Cortex of kidney (tissue), 1 donor: Measurements from ENCODE around the gene MOBP.
"Not testable (repeated sequence)": the region's sequence is repeated elsewhere in the genome, so short reads cannot be mapped to it uniquely, and the experiment has no call there.

Source experiments
- DNase-seq: peaks from one replicate; lab custom pipeline; 2025; lab: John Stamatoyannopoulos, UW

MOBP gene

GRCh38 chr3:39453134-39453533 is 14.3 kb upstream of the MOBP start:
- no peak for DNase-seq

- not testable (repeated sequence) for DNase-seq
Measured at GRCh38 chr3:39453872-39454271, 13.6 kb upstream of the MOBP start.

- DNase-seq, result no peak
Measured at GRCh38 chr3:39454591-39455217, 12.8 kb upstream of the MOBP start.

- DNase-seq, result no peak
Measured at GRCh38 chr3:39456159-39456558, 11.3 kb upstream of the MOBP start.

- DNase-seq, result no peak
Measured at GRCh38 chr3:39457361-39457760, 10.1 kb upstream of the MOBP start.

GRCh38 chr3:39458579-39458978 is 8.9 kb upstream of the MOBP start:
- not testable (repeated sequence) for DNase-seq

- DNase-seq, result no peak
Measured at GRCh38 chr3:39460677-39461076, 6.8 kb upstream of the MOBP start.

GRCh38 chr3:39463269-39463668 is 4.2 kb upstream of the MOBP start:
- no peak for DNase-seq

- no peak for DNase-seq
Measured at GRCh38 chr3:39466988-39467387, 492 bp upstream of the MOBP start.

GRCh38 chr3:39468108-39468436 is 592 bp downstream of the MOBP start:
- DNase-seq, result no peak

GRCh38 chr3:39469258-39469657 is 1.8 kb downstream of the MOBP start:
- no peak for DNase-seq

- no peak for DNase-seq
Measured at GRCh38 chr3:39469945-39470344, 2.5 kb downstream of the MOBP start.

- no peak for DNase-seq
Measured at GRCh38 chr3:39471652-39472051, 4.2 kb downstream of the MOBP start.

- DNase-seq, result no peak
Measured at GRCh38 chr3:39473452-39474125, 6.1 kb downstream of the MOBP start.

- no peak for DNase-seq
Measured at GRCh38 chr3:39474126-39474515, 6.6 kb downstream of the MOBP start.

- DNase-seq, result no peak
Measured at GRCh38 chr3:39476783-39477182, 9.3 kb downstream of the MOBP start.

- DNase-seq, result no peak
Measured at GRCh38 chr3:39478226-39478625, 10.7 kb downstream of the MOBP start.

- no peak for DNase-seq
Measured at GRCh38 chr3:39479701-39480414, 12.4 kb downstream of the MOBP start.

GRCh38 chr3:39485547-39485946 is 18.1 kb downstream of the MOBP start:
- DNase-seq, result no peak

GRCh38 chr3:39491014-39491413 is 23.5 kb downstream of the MOBP start:
- no peak for DNase-seq

- no peak for DNase-seq
Measured at GRCh38 chr3:39491733-39492350, 24.4 kb downstream of the MOBP start.

GRCh38 chr3:39494781-39495180 is 27.3 kb downstream of the MOBP start:
- no peak for DNase-seq

- no peak for DNase-seq
Measured at GRCh38 chr3:39497753-39498152, 30.3 kb downstream of the MOBP start.
